Astrocyte (in vitro differentiated cells and primary cell): ENCODE data around the gene ROR2. TPM values are rescaled to one million over a fixed set of nuclear protein-coding genes. Genes with fewer than 3 reads are reported as not detected.

Experiments used
- DNase-seq: peaks from one replicate; pipeline ENCODE4 v3.0.0-alpha.2; 2010; ENCODE audit warnings: low read depth
- FAIRE-seq: peaks from 2 replicates; lab custom pipeline; 2011; peaks lifted over from hg19 to GRCh38; lab: Jason Lieb, UNC
- H2AFZ ChIP-seq: 2 replicates; pipeline ENCODE4 v1.6.0; 2012; ENCODE audit warnings: low read depth, low read length, inconsistent platforms
- H3K27ac ChIP-seq: 2 replicates; pipeline ENCODE4 v1.5.1; 2011; ENCODE audit warnings: low read depth, low read length, inconsistent platforms
- H3K27me3 ChIP-seq: 2 replicates; pipeline ENCODE4 v1.6.0; 2011; ENCODE audit warnings: low read length, inconsistent platforms; ENCODE audit not compliant: insufficient read depth
- H3K36me3 ChIP-seq: 2 replicates; pipeline ENCODE4 v1.5.1; 2011; ENCODE audit warnings: low read length, inconsistent platforms; ENCODE audit not compliant: insufficient read depth
- H3K4me1 ChIP-seq: 2 replicates; pipeline ENCODE4 v1.5.1; 2011; ENCODE audit warnings: low read length, inconsistent platforms; ENCODE audit not compliant: insufficient read depth
- H3K4me2 ChIP-seq: 2 replicates; pipeline ENCODE4 v1.6.0; 2012; ENCODE audit warnings: low read length, inconsistent platforms
- H3K4me3 ChIP-seq: 2 replicates; pipeline ENCODE4 v1.5.1; 2011; ENCODE audit warnings: low read depth, mild to moderate bottlenecking, low read length, inconsistent platforms; ENCODE audit not compliant: insufficient read depth
- H3K79me2 ChIP-seq: 2 replicates; pipeline ENCODE4 v1.6.0; 2012; ENCODE audit warnings: mild to moderate bottlenecking, low read length, inconsistent platforms; ENCODE audit not compliant: insufficient read depth
- H3K9ac ChIP-seq: 2 replicates; pipeline ENCODE4 v1.6.0; 2012; ENCODE audit warnings: mild to moderate bottlenecking, low read length, inconsistent platforms
- H3K9me3 ChIP-seq: 2 replicates; pipeline ENCODE4 v1.5.1; 2012; ENCODE audit warnings: low read depth, mild to moderate bottlenecking, low read length, inconsistent platforms; ENCODE audit not compliant: insufficient read depth
- H4K20me1 ChIP-seq: 2 replicates; pipeline ENCODE4 v1.6.0; 2012; ENCODE audit warnings: low read length, inconsistent platforms; ENCODE audit not compliant: insufficient read depth
- H3K27ac Mint-ChIP-seq: one replicate; pipeline ENCODE4 v1.8.0; 2021; ENCODE audit warnings: mild to moderate bottlenecking, mixed read lengths; ENCODE audit not compliant: unreplicated experiment
- H3K27me3 Mint-ChIP-seq: one replicate; pipeline ENCODE4 v1.8.0; 2021; ENCODE audit warnings: low read depth, mixed read lengths; ENCODE audit not compliant: unreplicated experiment
- H3K36me3 Mint-ChIP-seq: one replicate; pipeline ENCODE4 v1.8.0; 2021; ENCODE audit warnings: low read depth, mixed read lengths; ENCODE audit not compliant: unreplicated experiment
- H3K4me1 Mint-ChIP-seq: one replicate; pipeline ENCODE4 v1.8.0; 2021; ENCODE audit warnings: low read depth, mixed read lengths; ENCODE audit not compliant: unreplicated experiment
- H3K4me3 Mint-ChIP-seq: one replicate; pipeline ENCODE4 v1.8.0; 2021; ENCODE audit warnings: mild to moderate bottlenecking, moderate library complexity, mixed read lengths; ENCODE audit not compliant: unreplicated experiment
- H3K9me3 Mint-ChIP-seq: one replicate; pipeline ENCODE4 v1.8.0; 2021; ENCODE audit warnings: mild to moderate bottlenecking, mixed read lengths; ENCODE audit not compliant: unreplicated experiment
- CTCF ChIP-seq: IDR thresholded peaks from 2 replicates; pipeline ENCODE4 v1.5.1; 2011; ENCODE audit warnings: low read depth, mild to moderate bottlenecking, inconsistent platforms, low read length, moderate library complexity; ENCODE audit not compliant: insufficient read depth
- EZH2 ChIP-seq: IDR thresholded peaks from 2 replicates; pipeline ENCODE4 v1.6.1; 2012; ENCODE audit warnings: mild to moderate bottlenecking, low read length, inconsistent platforms; ENCODE audit not compliant: insufficient read depth
- total RNA-seq: library from RNA; stranded (reverse); gene quantifications from 2 replicates; pipeline ENCODE4 v1.2.1, GENCODE V29; 2021

The ROR2 gene
- total RNA-seq, 1 donor from 2014 or later = 4.9 TPM

GRCh38 chr9:91720313-91720712, 229.7 kb downstream of the ROR2 start:
- H3K4me2 ChIP-seq = no peak overlapping the region
- TF ChIP-seq CTCF = no peak
- no peak for TF ChIP-seq EZH2
- peaks cover 3% of the 10 kb centered on the region for H3K27me3 ChIP-seq
- H3K9me3 ChIP-seq = no peaks in the 10 kb centered on the region
- Mint-ChIP-seq H3K36me3 (peaks cover 9% of the 10 kb centered on the region), H3K4me3 (no peak overlapping the region), H3K4me1 (no peaks in the 10 kb centered on the region), H3K27ac (no peak overlapping the region), H3K27me3 (peaks cover 13% of the 10 kb centered on the region), H3K9me3 (peaks cover 1% of the 10 kb centered on the region)
- DNase-seq (no peak), FAIRE-seq (no peak)
- no peak overlapping the region for H3K9ac ChIP-seq
- no peaks in the 10 kb centered on the region for H3K36me3 ChIP-seq
- H3K79me2 ChIP-seq = no peaks in the 10 kb centered on the region
- no peak overlapping the region for H3K27ac ChIP-seq
- no peaks in the 10 kb centered on the region for H4K20me1 ChIP-seq
- no peak overlapping the region for H3K4me3 ChIP-seq
- no peak overlapping the region for H2AFZ ChIP-seq
- H3K4me1 ChIP-seq = no peaks in the 10 kb centered on the region

DNA sequence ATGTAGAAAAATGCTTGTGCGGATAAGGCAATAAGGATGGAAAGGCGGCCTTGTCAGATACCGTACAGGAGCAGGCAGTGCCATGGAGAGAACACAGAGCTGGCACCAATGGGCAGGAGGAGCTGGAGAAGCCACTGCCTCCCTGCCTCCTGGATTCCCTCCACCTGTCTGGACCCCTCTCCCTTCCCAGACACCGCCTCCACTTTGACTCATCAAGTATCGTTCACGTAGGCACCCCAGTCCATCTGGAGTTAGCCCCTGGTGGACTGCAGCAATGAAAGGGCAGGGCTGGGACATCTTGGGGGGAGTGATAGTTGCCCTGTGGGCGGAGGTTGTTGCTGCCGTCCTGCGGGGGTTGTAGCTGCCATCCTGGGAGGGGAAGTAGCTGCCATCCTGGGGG, 232.0 kb downstream of the ROR2 start:
- H2AFZ ChIP-seq = no peak overlapping the region
- no peak overlapping the region for H3K9ac ChIP-seq
- Mint-ChIP-seq H3K4me1 (no peaks in the 10 kb centered on the region), H3K27me3 (peaks cover 11% of the 10 kb centered on the region), H3K36me3 (peaks cover 3% of the 10 kb centered on the region), H3K4me3 (no peak overlapping the region), H3K27ac (no peak overlapping the region), H3K9me3 (peaks cover 1% of the 10 kb centered on the region)
- no peaks in the 10 kb centered on the region for H3K9me3 ChIP-seq
- H3K27ac ChIP-seq = no peak overlapping the region
- no peaks in the 10 kb centered on the region for H3K79me2 ChIP-seq
- no peaks in the 10 kb centered on the region for H3K4me1 ChIP-seq
- DNase-seq (no peak), FAIRE-seq (no peak)
- H3K27me3 ChIP-seq = peaks cover 3% of the 10 kb centered on the region
- no peaks in the 10 kb centered on the region for H3K36me3 ChIP-seq
- no peak overlapping the region for H3K4me3 ChIP-seq
- TF ChIP-seq CTCF (no peak), EZH2 (no peak)
- H3K4me2 ChIP-seq = no peak overlapping the region
- no peaks in the 10 kb centered on the region for H4K20me1 ChIP-seq

DNA sequence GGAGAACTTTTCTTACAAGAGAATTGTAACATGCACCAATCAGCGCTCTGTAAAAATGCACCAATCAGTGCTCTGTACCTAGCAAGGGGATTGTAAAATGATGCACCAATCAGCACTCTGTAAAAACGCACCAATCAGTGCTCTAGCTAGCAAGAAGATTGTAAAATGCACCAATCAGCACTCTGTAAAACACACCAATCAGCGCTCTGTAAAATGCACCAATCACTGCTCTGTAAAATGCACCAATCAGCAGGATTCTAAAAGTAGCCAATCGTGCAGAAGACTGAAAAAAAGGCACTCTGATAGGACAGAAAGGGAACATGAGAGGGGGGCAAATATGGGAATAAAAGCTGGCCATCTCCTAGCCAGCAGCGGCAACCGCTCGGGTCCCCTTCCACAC, 233.2 kb downstream of the ROR2 start:
- Mint-ChIP-seq H3K4me1 (peaks cover 6% of the 10 kb centered on the region), H3K27me3 (peaks cover 8% of the 10 kb centered on the region), H3K27ac (no peak overlapping the region), H3K9me3 (peaks cover 1% of the 10 kb centered on the region), H3K36me3 (peaks cover 2% of the 10 kb centered on the region), H3K4me3 (no peak overlapping the region)
- Histone ChIP-seq H3K4me2 (no peak overlapping the region), H4K20me1 (no peaks in the 10 kb centered on the region), H3K36me3 (no peaks in the 10 kb centered on the region), H3K4me1 (no peaks in the 10 kb centered on the region), H2AFZ (no peak overlapping the region), H3K27ac (no peak overlapping the region), H3K9ac (no peak overlapping the region), H3K79me2 (no peaks in the 10 kb centered on the region), H3K9me3 (no peaks in the 10 kb centered on the region), H3K4me3 (no peak overlapping the region), H3K27me3 (peaks cover 3% of the 10 kb centered on the region)
- no peak for TF ChIP-seq EZH2
- TF ChIP-seq CTCF = no peak
- FAIRE-seq (no peak), DNase-seq (no peak)
